Ecto neural progenitor cell (in vitro differentiated cells): Measurements from ENCODE around the gene CD2.

Experiments
- DNase-seq: peaks from one replicate; pipeline ENCODE4 v3.0.0-alpha.2; 2018; ENCODE audit warnings: low spot score

The CD2 gene

GRCh38 chr1:116760996-116761665 is 6.9 kb downstream of the CD2 start:
- no peak for DNase-seq

- no peak for DNase-seq
Measured at GRCh38 chr1:116762281-116762680, 8.1 kb downstream of the CD2 start.

GRCh38 chr1:116762781-116763115 is 8.5 kb downstream of the CD2 start:
- DNase-seq: no peak

GRCh38 chr1:116763116-116763786 is 9.0 kb downstream of the CD2 start:
- DNase-seq: no peak

GRCh38 chr1:116763787-116764465 is 9.7 kb downstream of the CD2 start:
- no peak for DNase-seq

GRCh38 chr1:116764466-116764898 is 10.3 kb downstream of the CD2 start:
- DNase-seq: no peak

GRCh38 chr1:116764906-116765862 is 11.0 kb downstream of the CD2 start:
- DNase-seq: no peak

- no peak for DNase-seq
Measured at GRCh38 chr1:116765962-116766361, 11.7 kb downstream of the CD2 start.

- no peak for DNase-seq
Measured at GRCh38 chr1:116766616-116767469, 12.6 kb downstream of the CD2 start.

GRCh38 chr1:116767782-116768382 is 13.7 kb downstream of the CD2 start:
- DNase-seq: no peak

- no peak for DNase-seq
Measured at GRCh38 chr1:116768416-116769103, 14.3 kb downstream of the CD2 start.

GRCh38 chr1:116769104-116769452 is 14.8 kb downstream of the CD2 start:
- DNase-seq: no peak

GRCh38 chr1:116769561-116769977 is 15.3 kb downstream of the CD2 start:
- no peak for DNase-seq

GRCh38 chr1:116769994-116770393 is 15.8 kb downstream of the CD2 start:
- DNase-seq: no peak

GRCh38 chr1:116770625-116771024 is 16.4 kb downstream of the CD2 start:
- no peak for DNase-seq

GRCh38 chr1:116771997-116772647 is 17.9 kb downstream of the CD2 start:
- DNase-seq: no peak

GRCh38 chr1:116772648-116773045 is 18.4 kb downstream of the CD2 start:
- no peak for DNase-seq

- no peak for DNase-seq
Measured at GRCh38 chr1:116775116-116775752, 21.0 kb downstream of the CD2 start.
